MCF 10A (cell line): Measurements from ENCODE around the gene QSOX2. TPM values are rescaled to one million over a fixed set of nuclear protein-coding genes. Genes with fewer than 3 reads are reported as not detected.
A peak's percentile ranks its signal among the peaks of the same experiment; 100 is the strongest.

Experiments
- BruUV-seq: library from RNA; stranded (reverse); fragments of 400-500 nt; replicated peaks from 2 replicates; lab custom pipeline; 2021; lab: Mats Ljungman, UMichigan
- CTCF ChIA-PET: fragments of 300-600 bp; sonication (Branson Sonifier 250); formaldehyde crosslinking; extraction: SDS; loops from one replicate; lab custom pipeline; 2021; ENCODE audit warnings: antibody characterized with exemption, inconsistent platforms; lab: Yijun Ruan, JAX
- POLR2A ChIA-PET: fragments of 300-600, 350-650 bp; sonication (Branson Sonifier 250); formaldehyde crosslinking; extraction: SDS; loops from one replicate; lab custom pipeline; 2020; ENCODE audit warnings: antibody characterized with exemption, inconsistent platforms; lab: Yijun Ruan, JAX
- DNase-seq: peaks from one replicate; pipeline ENCODE4 v3.0.0-alpha.2; 2018; ENCODE audit not compliant: unreplicated experiment
- H3K27ac Mint-ChIP-seq: one replicate; pipeline ENCODE4 v1.8.0; 2022; ENCODE audit warnings: mild to moderate bottlenecking, low read depth, mixed read lengths; ENCODE audit not compliant: unreplicated experiment
- H3K27me3 Mint-ChIP-seq: one replicate; pipeline ENCODE4 v1.8.0; 2022; ENCODE audit warnings: mixed read lengths; ENCODE audit not compliant: insufficient read depth, unreplicated experiment
- H3K36me3 Mint-ChIP-seq: one replicate; pipeline ENCODE4 v1.8.0; 2022; ENCODE audit warnings: mild to moderate bottlenecking, moderate library complexity, mixed read lengths; ENCODE audit not compliant: insufficient read depth, unreplicated experiment
- H3K4me1 Mint-ChIP-seq: one replicate; pipeline ENCODE4 v1.8.0; 2022; ENCODE audit warnings: mixed read lengths; ENCODE audit not compliant: insufficient read depth, unreplicated experiment
- H3K4me3 Mint-ChIP-seq: one replicate; pipeline ENCODE4 v1.8.0; 2022; ENCODE audit warnings: mild to moderate bottlenecking, moderate library complexity, mixed read lengths; ENCODE audit not compliant: unreplicated experiment
- H3K9me3 Mint-ChIP-seq: one replicate; pipeline ENCODE4 v1.8.0; 2022; ENCODE audit warnings: mixed read lengths; ENCODE audit not compliant: unreplicated experiment
- CTCF ChIP-seq: fragments of 200-600 bp; IDR thresholded peaks from one replicate; pipeline ENCODE4 v1.8.0; 2022; ENCODE audit warnings: antibody characterized with exemption, mild to moderate bottlenecking; ENCODE audit not compliant: unreplicated experiment
- intact Hi-C: fragments of 100-400 bp; cut with micrococcal nuclease; formaldehyde crosslinking; loops from 2 replicates; pipeline ENCODE4 v1.14.1; 2022
- total RNA-seq: library from RNA; stranded (reverse); gene quantifications from 2 replicates; pipeline ENCODE4 v1.2.3, GENCODE V29; 2022

Gene QSOX2
- total RNA-seq, 1 experiment from 2014 or later = 27.7 TPM

GRCh38 chr9:136229096-136230065 is 16.2 kb downstream of the QSOX2 start:
- Mint-ChIP-seq H3K27me3 (no peaks in the 10 kb centered on the region), H3K27ac (peak overlapping the region; percentile 87), H3K36me3 (peaks cover 27% of the 10 kb centered on the region), H3K4me3 (no peak overlapping the region), H3K4me1 (peaks cover 14% of the 10 kb centered on the region), H3K9me3 (no peaks in the 10 kb centered on the region)
- ChIA-PET CTCF (no interaction called here), POLR2A (interaction anchor here (1.5 kb wide), 1 partner anchor 10 kb away, joined by 11 read pairs; no protein-coding TSS in a partner anchor)
- no TSS peak for BruUV-seq
- no peak for TF ChIP-seq CTCF
- no peak for DNase-seq
- intact Hi-C loops = loop anchor here (2.0 kb wide), 2 partner anchors 53 to 269 kb away; partner anchors contain the start of gene UBAC1

GRCh38 chr9:136228107-136228875 is 17.3 kb downstream of the QSOX2 start:
- ChIA-PET POLR2A (interaction anchor here (1.0 to 1.5 kb wide), 4 partner anchors 9 to 135 kb away, joined by 3 to 11 read pairs (median 4); no protein-coding TSS in a partner anchor), CTCF (interaction anchor here (0.6 to 1.6 kb wide), 3 partner anchors 10 to 22 kb away, joined by 3 read pairs; no protein-coding TSS in a partner anchor)
- peaks cover 14% of the 10 kb centered on the region for H3K4me1 Mint-ChIP-seq
- peak overlapping the region; percentile 87 for H3K27ac Mint-ChIP-seq
- intact Hi-C loops = loop anchor here (1.0 to 2.0 kb wide), 3 partner anchors 16 to 267 kb away; partner anchors contain the start of gene UBAC1
- peaks cover 35% of the 10 kb centered on the region for H3K36me3 Mint-ChIP-seq
- H3K9me3 Mint-ChIP-seq = no peaks in the 10 kb centered on the region
- no peak for TF ChIP-seq CTCF
- H3K27me3 Mint-ChIP-seq = no peaks in the 10 kb centered on the region
- DNase-seq = peak; percentile 78
- H3K4me3 Mint-ChIP-seq = peak overlapping the region; percentile 64
- BruUV-seq = no TSS peak

- intact Hi-C loops = loop anchor here (1.0 kb wide), 1 partner anchor 57 kb away; no protein-coding TSS in a partner anchor
- Mint-ChIP-seq H3K9me3 (no peaks in the 10 kb centered on the region), H3K4me1 (peaks cover 14% of the 10 kb centered on the region), H3K4me3 (no peak overlapping the region), H3K27ac (no peak overlapping the region), H3K27me3 (no peaks in the 10 kb centered on the region), H3K36me3 (peaks cover 42% of the 10 kb centered on the region)
- POLR2A ChIA-PET = interaction anchor here (1.0 kb wide), 2 partner anchors 18 to 163 kb away, joined by 3 to 4 read pairs; no protein-coding TSS in a partner anchor
- CTCF ChIA-PET = interaction anchor here (0.6 to 2.4 kb wide), 14 partner anchors 9 to 259 kb away, joined by 3 to 13 read pairs (median 3); no protein-coding TSS in a partner anchor
- TF ChIP-seq CTCF = no peak
- no peak for DNase-seq
- BruUV-seq = no TSS peak
Observed at GRCh38 chr9:136226680-136227407, 18.8 kb downstream of the QSOX2 start.
